HG03432 (cell line): ENCODE measurements around the gene FGFR4.

Source experiments
- ATAC-seq: cut with Tn5 transposase; IDR thresholded peaks from one replicate; pipeline ENCODE4 v1.9.1; 2021; ENCODE audit warnings: mild to moderate bottlenecking, moderate library complexity; ENCODE audit not compliant: unreplicated experiment

Gene FGFR4

GRCh38 chr5:177131019-177131320 lies 44.3 kb downstream of the FGFR4 start:
- no peak for ATAC-seq

GRCh38 chr5:177131352-177132135 lies 44.8 kb downstream of the FGFR4 start:
- ATAC-seq: no peak

- peak; percentile 10 for ATAC-seq
Observed at GRCh38 chr5:177132136-177133095, 45.7 kb downstream of the FGFR4 start.

GRCh38 chr5:177133096-177133852 lies 46.6 kb downstream of the FGFR4 start, which contains the start of gene NSD1:
Gene NSD1, plus strand, starts transcription at chr5:177133773. Its CDS starts 1,331 bp downstream, at chr5:177135104.
- ATAC-seq: peak; percentile 69

- peak; percentile 37 for ATAC-seq
Observed at GRCh38 chr5:177133853-177134696, 47.4 kb downstream of the FGFR4 start.

- ATAC-seq: no peak
Observed at GRCh38 chr5:177134697-177135225, 48.0 kb downstream of the FGFR4 start.

GRCh38 chr5:177140312-177140711 lies 53.6 kb downstream of the FGFR4 start:
- no peak for ATAC-seq

GRCh38 chr5:177141496-177141895 lies 54.8 kb downstream of the FGFR4 start:
- ATAC-seq: no peak

- ATAC-seq: no peak
Observed at GRCh38 chr5:177142098-177142611, 55.4 kb downstream of the FGFR4 start.

GRCh38 chr5:177142778-177143177 lies 56.1 kb downstream of the FGFR4 start:
- ATAC-seq: no peak

- ATAC-seq: no peak
Observed at GRCh38 chr5:177146891-177147638, 60.4 kb downstream of the FGFR4 start.
